Germinal center (tissue), 1 donor: Measurements from ENCODE around the gene GAL3ST1.
"Not testable (repeated sequence)": the region's sequence is repeated elsewhere in the genome, so short reads cannot be mapped to it uniquely, and the experiment has no call there.

Experiments used
- DNase-seq: peaks from one replicate; pipeline ENCODE4 v3.0.0; 2012; ENCODE audit warnings: mixed read lengths, low spot score

The GAL3ST1 gene

GRCh38 chr22:30574095-30574981, at the start of gene GAL3ST1:
TSS of gene GAL3ST1 (minus strand) at chr22:30574665. CDS start at chr22:30557392, 17,273 bp downstream.
- DNase-seq = no peak

GRCh38 chr22:30619909-30620308, 45.4 kb upstream of the GAL3ST1 start:
- not testable (repeated sequence) for DNase-seq

GRCh38 chr22:30617819-30618218, 43.4 kb upstream of the GAL3ST1 start:
- no peak for DNase-seq

- no peak for DNase-seq
These were observed 41.1 kb upstream of the GAL3ST1 start for GRCh38 chr22:30615543-30615954.

GRCh38 chr22:30614879-30615278, 40.4 kb upstream of the GAL3ST1 start:
- DNase-seq = no peak

GRCh38 chr22:30614268-30614667, 39.8 kb upstream of the GAL3ST1 start:
- no peak for DNase-seq

- DNase-seq = no peak
These were observed 38.3 kb upstream of the GAL3ST1 start for GRCh38 chr22:30612789-30613188.

GRCh38 chr22:30611197-30611596, 36.7 kb upstream of the GAL3ST1 start:
- DNase-seq = no peak

- DNase-seq = no peak
These were observed 35.8 kb upstream of the GAL3ST1 start for GRCh38 chr22:30610299-30610698.

GRCh38 chr22:30609260-30610185, 35.1 kb upstream of the GAL3ST1 start:
- no peak for DNase-seq

- no peak for DNase-seq
These were observed 33.5 kb upstream of the GAL3ST1 start for GRCh38 chr22:30607939-30608338.

- DNase-seq = no peak
These were observed 33.0 kb upstream of the GAL3ST1 start for GRCh38 chr22:30607300-30607930.

- peak; percentile 40 for DNase-seq
These were observed 32.2 kb upstream of the GAL3ST1 start, which contains the start of gene TCN2 for GRCh38 chr22:30606455-30607299. TSS of gene TCN2 (plus strand) at chr22:30607174. CDS start at chr22:30607332, 158 bp downstream.

- DNase-seq = peak; percentile 64
These were observed 31.1 kb upstream of the GAL3ST1 start for GRCh38 chr22:30605449-30606110.

- no peak for DNase-seq
These were observed 30.3 kb upstream of the GAL3ST1 start for GRCh38 chr22:30604723-30605122.

GRCh38 chr22:30603801-30604200, 29.3 kb upstream of the GAL3ST1 start:
- no peak for DNase-seq

- DNase-seq = no peak
These were observed 27.6 kb upstream of the GAL3ST1 start for GRCh38 chr22:30602049-30602448.

- no peak for DNase-seq
These were observed 27.0 kb upstream of the GAL3ST1 start for GRCh38 chr22:30601464-30601863.

GRCh38 chr22:30600921-30601320, 26.5 kb upstream of the GAL3ST1 start:
- DNase-seq = no peak

- DNase-seq = no peak
These were observed 24.5 kb upstream of the GAL3ST1 start for GRCh38 chr22:30598986-30599385.

- DNase-seq = no peak
These were observed 22.4 kb upstream of the GAL3ST1 start for GRCh38 chr22:30596886-30597285.
